GM12878 (cell line): ENCODE results near the gene SHROOM3. TPM values are rescaled to one million over a fixed set of nuclear protein-coding genes. Genes with fewer than 3 reads are reported as not detected.

Source experiments
- ATAC-seq: fragments of 200-7000 bp; cut with Tn5 transposase; 3 replicates; pipeline ENCODE4 v1.9.1; 2020; ENCODE audit warnings: mild to moderate bottlenecking, moderate library complexity
- BruUV-seq: library from RNA; stranded (reverse); fragments of 400-500 nt; replicated peaks from 2 replicates; lab custom pipeline; 2021; lab: Mats Ljungman, UMichigan
- CTCF ChIA-PET: fragments of 300-600 bp; sonication (Branson Sonifier 250); formaldehyde crosslinking; extraction: SDS; loops from one replicate; lab custom pipeline; 2021; ENCODE audit warnings: inconsistent platforms; lab: Yijun Ruan, JAX
- POLR2A ChIA-PET: fragments of 350-600 bp; formaldehyde crosslinking; extraction: SDS; loops from one replicate; lab custom pipeline; 2021; ENCODE audit warnings: inconsistent platforms; lab: Charles Lee
- RAD21 ChIA-PET: fragments of 300-600 bp; sonication (Branson Sonifier 250); formaldehyde crosslinking; loops from one replicate; lab custom pipeline; 2023; ENCODE audit warnings: antibody characterized with exemption; ENCODE audit not compliant: unreplicated experiment; lab: Charles Lee
- SMC1A ChIA-PET: fragments of 300-600 bp; sonication (Branson Sonifier 250); formaldehyde crosslinking; loops from one replicate; lab custom pipeline; 2023; ENCODE audit not compliant: unreplicated experiment, uncharacterized antibody; lab: Charles Lee
- DNase-seq: peaks from one replicate; pipeline ENCODE4 v3.0.0-alpha.2; 2011; ENCODE audit warnings: low read depth, low spot score
- FAIRE-seq: peaks from 3 replicates; lab custom pipeline; 2011; peaks lifted over from hg19 to GRCh38; lab: Jason Lieb, UNC
- H2AFZ ChIP-seq: 2 replicates; pipeline ENCODE4 v1.6.0; 2011; ENCODE audit warnings: low read depth, low read length, control low read depth; ENCODE audit not compliant: control insufficient read depth
- H3K27ac ChIP-seq: 2 replicates; pipeline ENCODE4 v1.5.1; 2011; ENCODE audit warnings: control low read depth; ENCODE audit not compliant: control insufficient read depth, insufficient read depth
- H3K27me3 ChIP-seq, 2 experiments: replicated peaks in 1 of 2; 2 replicates each; pipeline versions ENCODE4 v1.6.0 to v1.6.1; 2011; ENCODE audit warnings: low read length in 1 of 2; ENCODE audit not compliant: control insufficient read depth in 2 of 2, insufficient read depth in 2 of 2
- H3K36me3 ChIP-seq, 2 experiments: 2 replicates each; pipeline ENCODE4 v1.5.1; 2011; ENCODE audit warnings: low read length in 1 of 2; ENCODE audit not compliant: control insufficient read depth in 2 of 2, insufficient read depth in 2 of 2
- H3K4me1 ChIP-seq: 2 replicates; pipeline ENCODE4 v1.6.1; 2011; ENCODE audit warnings: mild to moderate bottlenecking, low read length, moderate library complexity, mixed read lengths; ENCODE audit not compliant: control insufficient read depth, insufficient read depth
- H3K4me2 ChIP-seq: 2 replicates; pipeline ENCODE4 v1.6.0; 2011; ENCODE audit warnings: control low read depth; ENCODE audit not compliant: control insufficient read depth, insufficient read depth
- H3K4me3 ChIP-seq: fragments of 200-600 bp; sonication (generic); 2 replicates; pipeline ENCODE4 v1.5.1; 2016
- H3K79me2 ChIP-seq: 2 replicates; pipeline ENCODE4 v1.6.0; 2011; ENCODE audit warnings: low read length; ENCODE audit not compliant: control insufficient read depth, insufficient read depth
- H3K9ac ChIP-seq: 2 replicates; pipeline ENCODE4 v1.8.0; 2011; ENCODE audit warnings: low read length, control low read depth, mixed read lengths; ENCODE audit not compliant: control insufficient read depth, insufficient read depth
- H3K9me3 ChIP-seq: replicated peaks from 3 replicates; pipeline ENCODE4 v1.5.1; 2011; ENCODE audit warnings: mild to moderate bottlenecking, low read length; ENCODE audit not compliant: control insufficient read depth, insufficient read depth
- H4K20me1 ChIP-seq: 2 replicates; pipeline ENCODE4 v1.6.0; 2011; ENCODE audit not compliant: control insufficient read depth, insufficient read depth
- CHD1 ChIP-seq: IDR thresholded peaks from 2 replicates; pipeline ENCODE4 v1.6.1; 2012; ENCODE audit warnings: low read depth, low read length, improper control_type of control experiment
- FOXK2 ChIP-seq: fragments of 450-650 bp; IDR thresholded peaks from 2 replicates; pipeline ENCODE4 v1.6.1; 2017; ENCODE audit warnings: mild to moderate bottlenecking, moderate library complexity
- LARP7 ChIP-seq: fragments of 450-650 bp; IDR thresholded peaks from 2 replicates; pipeline ENCODE4 v1.6.1; 2017; ENCODE audit warnings: mild to moderate bottlenecking
- NRF1 ChIP-seq: conservative IDR thresholded peaks from 2 replicates; pipeline ENCODE4 v1.6.1; 2011; ENCODE audit warnings: mild to moderate bottlenecking, low read depth, low read length, improper control_type of control experiment
- PBX3 ChIP-seq: IDR thresholded peaks from 2 replicates; pipeline ENCODE4 v1.6.1; 2011; ENCODE audit warnings: mild to moderate bottlenecking, low read depth, low read length, moderate library complexity; ENCODE audit not compliant: insufficient replicate concordance
- TARDBP ChIP-seq: IDR thresholded peaks from 2 replicates; pipeline ENCODE4 v1.6.1; 2016; ENCODE audit warnings: borderline replicate concordance
- ZNF24 ChIP-seq: fragments of 450-650 bp; IDR thresholded peaks from 2 replicates; pipeline ENCODE4 v1.6.1; 2017; ENCODE audit warnings: antibody characterized with exemption, mild to moderate bottlenecking
- ZNF687 ChIP-seq: fragments of 450-650 bp; IDR thresholded peaks from 2 replicates; pipeline ENCODE4 v1.6.1; 2017; ENCODE audit warnings: mild to moderate bottlenecking, moderate library complexity
- WGBS: methylation state at CpG from one replicate; pipeline ENCODE4 v1.1.6; 2016; ENCODE audit warnings: low lambda C conversion rate; ENCODE audit not compliant: insufficient replicate concordance, insufficient coverage; ENCODE audit errors: missing lambda C conversion rate; 5-methylcytosine and 5-hydroxymethylcytosine counted together
- in situ Hi-C: fragments of 300-500 bp; cut with MboI; formaldehyde crosslinking; loops from 9 replicates; pipeline ENCODE4 v1.14.3; 2018; ENCODE audit warnings: mixed read lengths
- intact Hi-C: fragments of 100-400 bp; cut with micrococcal nuclease; formaldehyde crosslinking; loops from one replicate; pipeline ENCODE4 v1.14.2; 2022; ENCODE audit not compliant: unreplicated experiment
- polyA plus RNA-seq, 11 experiments: library from polyadenylated mRNA; depleted of rRNA in 4 of 11; unstranded in 6 of 11; stranded (reverse) in 5 of 11; fragments of >200 nt; fragmentation: Nextera tagmentation in 4 of 11; fragmentation: Illumina TruSeq in 1 of 11; extraction: Ambion mirVana in 4 of 11; extraction: Trizol in 1 of 11; gene quantifications; 1 replicate in 1 of 11; 2 replicates in 10 of 11; pipeline versions ENCODE4 v1.2.1 to v1.2.3, GENCODE V29; 2011 to 2016; ENCODE audit warnings: inconsistent platforms in 2 of 11, missing spikeins in 2 of 11, low read depth in 1 of 11
- total RNA-seq, 4 experiments: library from RNA; depleted of rRNA in 3 of 4; stranded (reverse); fragments of >200 nt in 3 of 4; fragmentation: Illumina TruSeq in 1 of 4; extraction: Trizol in 1 of 4; gene quantifications; 2 replicates each; pipeline versions ENCODE4 v1.2.1 to v1.2.3, GENCODE V29; 2013 to 2021

Gene SHROOM3
- total and polyA plus RNA-seq, 10 of the 15 experiments (the other 5 are each of a cell fraction or from before 2014, with no cell fraction given) = under 0.01 to 0.29 (median 0.08) TPM; not detected in 1

GRCh38 chr4:76610751-76611547 lies 175.9 kb downstream of the SHROOM3 start:
- no TSS peak for BruUV-seq
- Histone ChIP-seq H3K27ac (no peak overlapping the region), H3K9ac (no peak overlapping the region), H2AFZ (no peak overlapping the region), H3K79me2 (no peaks in the 10 kb centered on the region), H3K36me3 (no peaks in the 10 kb centered on the region), H3K9me3 (no peaks in the 10 kb centered on the region), H3K4me3 (no peak overlapping the region), H3K4me2 (no peak overlapping the region), H4K20me1 (no peaks in the 10 kb centered on the region), H3K27me3 (peaks cover 2 to 7% of the 10 kb centered on the region in 2 experiments; a peak in 2 of 4 replicates), H3K4me1 (peaks cover 23% of the 10 kb centered on the region)
- RAD21 ChIA-PET = no interaction called here
- SMC1A ChIA-PET = interaction anchor here (0.7 kb wide), 1 partner anchor 123 kb away, joined by 4 read pairs; no protein-coding TSS in a partner anchor
- in situ Hi-C loops (no loop called here), intact Hi-C loops (no loop called here)
- DNase-seq (no peak), FAIRE-seq (no peak), ATAC-seq (no peak)
- TF ChIP-seq CHD1 (no peak), LARP7 (no peak), PBX3 (no peak), FOXK2 (no peak), NRF1 (no peak), ZNF687 (no peak), ZNF24 (no peak), TARDBP (no peak)
- WGBS = 70% methylated on average over 8 of the region's 8 CpGs
- POLR2A ChIA-PET = no interaction called here
- CTCF ChIA-PET = no interaction called here
